Hematopoietic multipotent progenitor cell treated with erythropoietin and hydrocortisone succinate and interleukin-3 and kit ligand, for 15 days (in vitro differentiated cells): ENCODE measurements around the gene NTN1.

ENCODE experiments used
- DNase-seq: peaks from one replicate; pipeline ENCODE4 v3.0.0-alpha.2; 2015; ENCODE audit warnings: low spot score

NTN1 gene

DNA sequence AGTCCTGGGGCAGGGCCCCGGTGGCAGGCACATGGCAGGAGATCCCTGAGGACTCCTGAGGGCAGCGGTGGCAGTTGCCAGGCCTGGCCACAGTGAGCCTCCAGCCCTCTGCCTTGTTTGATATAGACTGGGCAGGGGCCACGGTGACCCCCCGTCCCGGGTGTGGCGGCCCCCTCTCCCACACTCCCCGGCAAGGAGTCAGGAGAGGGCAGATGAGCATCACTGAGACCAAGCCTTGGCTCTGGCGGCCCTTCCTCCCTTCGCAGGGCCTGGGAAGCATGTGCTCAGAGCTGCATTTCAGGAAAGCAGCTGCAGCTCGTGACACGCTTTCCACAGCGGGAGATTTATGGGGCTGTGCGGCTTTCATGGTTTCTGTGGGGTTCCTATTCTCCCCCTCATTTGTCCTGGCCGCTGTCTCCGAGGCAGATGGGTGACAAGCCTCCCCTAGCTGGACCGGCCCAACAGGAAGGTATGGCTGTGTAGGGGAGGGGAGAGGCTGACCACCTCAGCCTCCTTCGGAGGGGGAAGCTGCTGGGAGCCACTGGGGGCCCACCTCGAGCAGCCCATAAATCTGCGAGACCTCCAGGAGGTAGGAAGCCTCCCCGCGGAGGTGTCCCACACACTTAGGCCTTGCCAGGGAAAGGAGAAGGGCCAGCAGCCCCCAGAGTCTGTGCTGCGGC is 211.4 kb downstream of the NTN1 start:
- DNase-seq, result no peak

DNA sequence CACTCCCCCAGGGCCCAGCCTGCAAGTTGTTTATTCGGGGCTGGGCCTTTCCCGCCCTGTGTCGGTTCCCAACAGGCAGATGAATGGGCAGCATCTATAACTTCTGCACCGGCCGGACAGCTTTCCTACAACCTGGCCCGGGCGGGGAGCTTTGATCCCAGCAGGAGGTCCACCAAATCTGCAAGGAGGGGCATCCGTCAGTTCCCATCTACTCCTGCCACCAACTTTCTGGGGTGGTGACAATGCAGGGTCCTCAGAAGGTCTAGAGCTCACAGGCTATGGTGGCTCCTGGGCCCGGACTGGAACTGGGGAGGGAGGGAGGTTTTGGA is 211.9 kb downstream of the NTN1 start:
- DNase-seq, result no peak

DNA sequence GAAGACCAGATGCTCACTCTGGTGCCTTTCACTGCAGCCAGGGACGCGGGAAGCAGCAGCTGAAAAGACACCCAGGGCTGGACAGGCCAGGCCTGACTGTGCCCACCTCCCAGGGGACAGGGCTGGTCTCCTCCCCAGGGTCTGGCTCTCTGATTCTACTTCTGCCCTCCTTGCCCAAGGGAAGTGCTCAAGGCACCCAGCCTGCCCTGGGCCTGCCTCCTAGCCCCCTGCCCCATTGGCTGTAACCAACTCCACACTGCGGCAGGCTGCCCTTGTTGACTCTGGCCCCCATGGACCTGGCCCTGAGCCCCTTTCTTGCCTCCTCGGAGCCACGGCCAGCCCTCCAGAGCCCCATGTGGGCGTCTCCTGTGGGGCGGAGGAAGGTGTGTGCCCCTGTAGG is 212.5 kb downstream of the NTN1 start:
- no peak for DNase-seq

DNA sequence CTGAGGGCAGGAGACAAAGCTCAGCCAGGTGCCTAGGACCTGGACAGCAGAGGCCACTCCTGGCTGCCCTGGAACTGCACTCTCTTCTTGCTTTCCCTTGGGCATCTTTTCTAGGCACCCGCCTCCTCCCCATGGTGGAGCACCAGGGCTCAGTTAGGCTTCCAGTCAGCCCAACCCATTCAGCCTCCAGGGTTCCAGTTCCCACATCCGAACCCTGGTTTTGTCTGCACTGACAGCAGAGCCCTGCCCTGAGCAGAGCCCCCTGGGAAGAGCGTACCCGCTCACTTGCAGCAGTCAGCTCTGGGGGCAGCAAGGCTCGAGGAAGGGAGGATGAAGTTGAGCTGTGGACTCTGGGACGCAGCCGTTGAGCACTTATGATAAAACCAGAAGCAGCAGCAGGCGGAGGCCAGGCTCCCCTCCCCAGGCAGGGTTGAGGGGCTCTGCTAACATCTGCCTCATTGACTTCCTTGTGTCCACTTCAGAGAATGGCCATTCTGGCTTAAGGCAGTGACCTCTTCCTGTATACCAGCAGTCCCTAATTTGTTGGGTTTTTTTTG is 213.2 kb downstream of the NTN1 start:
- DNase-seq, result no peak

DNA sequence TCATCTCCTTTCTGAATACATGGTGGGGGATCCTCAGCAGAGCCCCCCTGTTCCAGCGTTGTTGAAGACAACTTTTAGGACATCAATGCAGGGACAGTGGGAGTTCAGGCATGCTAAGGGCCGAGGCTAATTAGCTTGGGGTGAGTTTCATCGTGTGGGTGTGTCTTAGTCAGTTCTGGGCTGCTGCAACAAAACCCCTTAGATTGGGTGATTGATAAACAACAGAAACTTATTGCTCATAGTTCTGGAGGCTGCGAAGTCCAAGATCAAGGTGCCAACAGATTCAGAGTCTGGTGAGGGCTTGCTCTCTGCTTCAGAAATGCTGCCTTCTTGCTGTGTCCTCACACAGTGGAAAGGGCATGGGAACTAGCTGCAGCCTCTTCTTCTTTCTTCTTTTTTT is 214.0 kb downstream of the NTN1 start:
- no peak for DNase-seq

DNA sequence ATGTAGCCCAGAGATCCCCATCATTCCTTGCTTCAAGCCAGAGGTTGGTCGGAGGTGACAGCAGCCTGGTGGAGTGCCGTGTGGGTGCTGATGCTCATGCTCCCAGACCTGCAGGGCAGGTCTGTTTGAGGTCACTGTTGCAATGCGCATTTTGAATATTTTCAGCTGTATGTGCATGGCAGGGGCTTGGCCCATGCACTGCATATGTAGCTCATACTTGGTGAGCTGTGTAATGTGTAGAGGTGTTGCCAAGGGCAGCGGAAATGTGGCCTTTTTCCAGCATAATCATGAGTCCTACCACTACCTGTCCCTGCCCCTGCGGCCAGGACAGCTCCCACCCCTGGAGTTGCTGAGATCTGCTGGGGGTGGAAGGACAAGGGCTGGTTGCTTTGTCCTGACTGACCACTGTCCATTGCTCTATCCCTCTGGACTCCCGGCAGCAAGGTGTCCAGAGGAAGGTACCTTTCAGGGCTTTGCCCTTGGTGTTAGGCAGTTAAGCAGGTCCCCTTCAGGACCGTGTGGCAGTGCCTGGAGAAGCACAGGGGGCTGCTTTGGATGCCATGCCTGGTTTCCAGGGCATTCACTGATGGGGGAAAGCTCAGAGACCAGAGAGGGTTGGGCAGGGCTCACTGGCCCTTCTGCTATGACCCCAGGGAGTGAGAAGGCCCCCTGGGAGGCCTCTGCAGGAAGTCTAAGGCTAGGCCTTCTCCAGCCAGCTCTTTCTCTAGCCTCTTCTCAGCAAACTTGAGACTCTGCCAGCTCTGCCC is 215.2 kb downstream of the NTN1 start:
- no peak for DNase-seq

DNA sequence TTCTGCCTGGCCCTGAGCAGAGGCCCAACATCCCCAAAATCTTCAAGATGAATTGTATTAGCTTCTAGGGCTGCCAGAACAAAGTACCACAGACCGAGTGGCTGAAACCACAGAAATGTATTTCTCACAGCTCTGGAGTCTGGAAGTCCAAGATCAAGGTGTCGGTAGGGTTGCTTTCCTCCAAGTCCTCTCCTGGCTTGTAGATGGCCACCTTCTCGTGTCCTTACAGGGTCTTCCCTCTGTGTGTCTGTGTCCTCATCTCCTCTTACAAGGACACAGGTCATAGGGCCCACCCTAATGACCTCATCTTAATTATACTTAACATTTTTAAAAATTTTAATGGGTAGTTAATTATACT is 215.7 kb downstream of the NTN1 start:
- DNase-seq, result no peak

DNA sequence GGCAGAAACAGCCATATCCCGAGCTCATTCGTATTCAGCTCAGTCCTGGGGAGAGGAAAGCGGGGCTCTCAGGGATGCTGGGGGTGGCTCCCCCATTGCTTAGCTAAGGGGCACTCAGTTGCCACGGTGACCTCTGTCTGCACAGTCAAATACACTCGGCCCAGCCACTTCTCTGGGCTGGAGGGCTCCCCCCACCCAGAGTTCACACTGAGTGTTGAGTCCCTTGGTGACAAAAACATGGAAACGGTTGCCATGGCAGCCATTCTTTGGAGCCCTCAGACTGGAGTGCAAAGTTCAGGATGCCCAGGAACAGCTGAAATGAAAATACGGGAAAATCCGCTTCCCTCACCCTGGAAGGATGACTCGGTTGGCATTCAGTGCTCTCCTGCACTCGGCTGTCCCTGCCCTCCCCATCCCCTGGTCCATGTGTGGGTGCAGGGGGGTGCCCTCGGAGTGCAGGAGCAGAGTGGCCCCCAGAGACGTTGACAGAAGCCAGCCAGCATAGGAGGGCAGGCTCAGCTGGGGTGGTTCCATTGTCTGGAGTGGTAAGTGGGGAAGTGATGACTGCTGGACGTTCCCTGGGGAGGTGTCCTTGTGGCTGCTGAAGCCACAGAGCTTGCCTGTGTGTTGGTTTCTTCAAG is 216.5 kb downstream of the NTN1 start:
- DNase-seq, result no peak

DNA sequence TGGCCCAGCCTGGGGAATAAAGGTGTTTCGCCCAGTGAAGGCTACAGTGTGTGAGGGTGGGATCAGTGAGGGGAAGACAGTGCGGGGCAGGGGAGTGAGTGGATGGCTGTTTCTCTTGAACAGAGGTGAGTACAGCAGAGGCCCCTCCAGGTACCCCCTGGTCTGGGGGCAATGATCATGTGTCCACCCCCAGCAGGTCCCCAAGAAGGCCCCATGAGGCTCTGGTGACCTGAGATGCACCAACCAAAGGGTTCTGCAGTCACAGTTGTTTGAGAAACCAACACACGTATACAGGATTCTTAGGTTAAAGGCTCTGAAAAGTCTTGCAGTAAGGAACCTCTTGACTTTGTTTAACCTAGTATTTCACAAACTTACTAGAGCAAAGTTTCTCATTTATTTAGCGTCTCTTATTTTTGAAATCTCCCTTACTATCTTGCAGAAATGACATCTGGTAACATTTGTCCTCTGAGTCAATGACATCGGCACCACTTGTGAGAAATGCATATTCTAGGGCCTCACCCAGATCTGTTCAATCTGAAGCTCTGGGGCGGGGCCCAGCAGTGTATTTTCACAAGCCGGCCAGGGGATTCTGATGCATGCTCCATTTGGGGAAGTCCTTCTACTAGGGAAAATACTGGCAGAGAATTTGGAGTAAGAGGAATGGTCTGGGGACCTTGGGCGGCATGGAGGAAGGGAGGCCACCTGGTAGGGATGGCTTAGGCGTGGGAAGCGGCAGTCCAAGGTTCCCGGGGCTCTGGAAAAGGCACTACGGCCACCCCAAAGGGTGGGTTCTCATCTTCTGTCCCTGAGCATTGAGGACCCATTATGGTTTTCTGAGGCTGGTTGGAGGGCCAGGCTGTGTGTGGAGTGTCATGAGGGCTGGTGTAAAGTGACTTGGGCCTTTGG is 217.3 kb downstream of the NTN1 start:
- DNase-seq, result no peak

DNA sequence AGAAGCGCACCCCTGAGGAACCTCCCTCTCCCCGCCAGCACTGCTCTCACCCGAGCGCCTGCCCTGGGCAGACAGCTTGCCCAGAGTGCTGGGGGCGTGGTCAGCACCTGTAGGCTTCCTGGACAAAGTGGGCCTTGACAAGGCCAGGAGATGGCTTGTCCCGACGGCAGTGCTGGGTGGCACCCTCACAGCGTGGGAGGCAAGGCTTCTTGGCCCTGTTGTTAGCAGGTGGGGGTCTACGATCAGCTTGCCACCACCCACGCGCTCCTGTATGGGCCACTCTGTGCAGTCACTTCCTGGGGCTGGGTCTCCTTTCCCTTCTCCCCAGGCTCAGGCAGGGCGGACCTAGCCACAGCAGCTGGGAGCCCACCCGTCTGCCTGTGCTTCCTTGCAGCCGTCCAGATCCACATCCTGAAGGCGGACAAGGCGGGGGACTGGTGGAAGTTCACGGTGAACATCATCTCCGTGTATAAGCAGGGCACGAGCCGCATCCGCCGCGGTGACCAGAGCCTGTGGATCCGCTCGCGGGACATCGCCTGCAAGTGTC is 218.0 kb downstream of the NTN1 start:
- DNase-seq, result no peak

DNA sequence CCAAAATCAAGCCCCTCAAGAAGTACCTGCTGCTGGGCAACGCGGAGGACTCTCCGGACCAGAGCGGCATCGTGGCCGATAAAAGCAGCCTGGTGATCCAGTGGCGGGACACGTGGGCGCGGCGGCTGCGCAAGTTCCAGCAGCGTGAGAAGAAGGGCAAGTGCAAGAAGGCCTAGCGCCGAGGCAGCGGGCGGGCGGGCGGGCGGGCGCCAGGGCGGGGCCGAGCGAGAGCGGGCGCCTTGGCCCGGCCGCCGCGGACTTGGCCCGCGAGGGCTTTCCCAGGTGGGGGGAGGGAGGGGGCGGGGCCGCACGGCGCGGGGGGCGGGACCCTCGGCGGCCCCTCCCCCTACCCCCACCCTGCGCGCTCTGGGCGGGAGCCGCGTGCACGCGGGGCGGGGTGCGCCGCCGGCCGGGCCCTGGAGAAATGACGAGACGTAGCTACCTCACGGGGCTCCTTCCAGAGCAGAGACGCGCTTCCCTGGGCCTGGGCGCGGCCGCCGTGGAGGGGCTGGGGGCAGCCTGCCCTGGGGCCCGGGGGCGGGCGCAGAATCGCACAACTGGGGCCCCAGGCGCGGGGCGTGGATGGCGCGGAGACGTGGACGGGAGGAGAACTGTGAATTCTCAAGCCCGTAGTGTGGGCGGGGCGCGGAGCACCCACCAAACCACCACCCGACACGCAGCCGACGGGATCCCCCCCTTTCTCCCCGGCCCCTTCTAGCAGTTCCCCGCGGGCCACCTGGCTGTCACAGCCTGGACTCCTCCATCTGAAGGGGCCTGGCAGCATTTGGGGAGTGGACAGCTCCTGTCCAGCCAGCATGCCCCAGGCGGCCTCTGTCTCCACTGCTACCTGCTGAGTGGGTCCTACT is 218.7 kb downstream of the NTN1 start:
- DNase-seq, result peak; percentile 71

DNA sequence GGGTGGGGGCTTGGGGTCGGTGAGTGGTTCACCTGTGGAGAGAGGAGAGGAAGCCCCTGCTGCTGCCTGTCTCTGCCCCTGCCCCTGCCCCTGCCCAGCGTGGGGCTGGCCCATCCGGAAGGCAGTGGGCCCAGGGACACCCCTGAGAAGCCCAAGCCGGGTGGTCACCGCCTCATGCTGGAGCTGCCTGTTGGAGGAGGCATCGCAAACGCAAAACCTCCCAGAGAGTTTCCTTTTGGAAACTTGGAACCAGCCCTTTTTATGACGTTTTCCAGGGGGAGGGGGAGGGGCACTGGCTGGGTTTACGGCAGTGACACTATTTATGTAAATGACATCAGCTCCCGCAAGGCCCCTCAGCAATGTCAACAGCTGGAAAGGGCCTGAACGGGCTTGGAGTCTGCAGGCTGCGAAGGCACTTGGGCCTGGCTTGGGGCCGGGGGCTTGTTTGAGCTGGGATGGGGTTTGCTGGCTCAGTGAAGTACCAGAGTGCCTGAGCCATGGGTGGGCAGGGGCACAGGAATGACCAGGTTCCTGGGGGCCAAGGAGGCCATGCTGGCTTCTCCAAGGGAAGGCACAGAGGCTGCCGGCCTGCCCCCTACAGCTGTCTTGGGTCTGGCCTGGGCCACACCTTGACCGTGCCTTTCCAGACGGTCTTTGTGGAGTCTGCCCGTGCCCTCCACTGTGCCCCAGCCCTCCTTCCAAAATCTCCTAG is 219.5 kb downstream of the NTN1 start:
- DNase-seq, result no peak

DNA sequence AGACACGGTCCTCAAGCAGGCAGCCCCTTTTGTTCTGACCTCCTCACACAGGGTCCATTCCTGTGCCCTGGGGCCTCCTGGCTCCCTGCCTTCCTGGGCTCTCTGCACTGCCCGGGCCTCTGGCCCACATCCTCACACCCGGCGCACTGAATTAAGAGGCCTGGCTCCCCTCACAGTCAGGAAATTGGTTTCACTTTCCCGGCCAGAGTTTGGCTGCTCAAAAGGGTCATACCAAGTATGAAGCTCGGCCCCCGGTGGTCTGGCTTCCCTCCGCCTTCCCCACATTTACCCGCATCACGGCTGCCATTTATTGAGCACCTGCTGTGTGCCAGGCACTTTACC is 220.0 kb downstream of the NTN1 start:
- no peak for DNase-seq

DNA sequence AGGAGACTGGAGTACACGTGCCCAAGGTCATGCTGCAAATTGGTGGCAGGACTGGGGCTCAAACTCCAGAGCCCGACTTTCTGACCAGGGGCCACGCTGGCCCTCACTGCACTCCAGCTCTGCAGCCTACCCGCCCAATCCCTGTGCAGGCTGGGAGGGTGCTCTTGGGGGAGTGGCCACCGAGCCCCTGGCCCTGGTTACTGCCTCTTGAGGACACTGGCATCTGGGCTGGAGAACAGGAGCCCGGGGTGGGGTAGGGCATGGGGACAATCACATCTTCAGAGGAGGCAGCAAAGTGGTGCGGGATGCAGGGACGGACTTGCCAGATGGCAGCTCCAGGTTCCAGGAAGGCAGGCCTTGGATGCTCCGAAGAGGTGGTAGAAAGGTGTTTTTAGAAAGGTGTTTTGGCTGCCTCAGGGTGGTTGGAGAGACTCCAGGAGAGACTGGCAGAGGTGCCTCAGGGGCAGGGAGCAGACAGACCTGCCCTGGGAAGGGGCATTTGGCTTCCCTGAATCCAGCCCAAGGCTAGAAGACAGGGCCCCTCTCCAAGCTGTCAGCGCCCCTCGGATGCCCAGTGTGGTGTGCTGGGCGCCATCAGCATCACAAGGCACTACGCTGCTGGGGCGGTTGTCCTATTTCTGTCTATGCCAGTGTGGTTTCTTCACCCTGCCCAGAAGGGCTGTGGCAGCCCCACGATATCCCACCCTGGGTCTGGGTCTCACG is 220.6 kb downstream of the NTN1 start:
- no peak for DNase-seq

DNA sequence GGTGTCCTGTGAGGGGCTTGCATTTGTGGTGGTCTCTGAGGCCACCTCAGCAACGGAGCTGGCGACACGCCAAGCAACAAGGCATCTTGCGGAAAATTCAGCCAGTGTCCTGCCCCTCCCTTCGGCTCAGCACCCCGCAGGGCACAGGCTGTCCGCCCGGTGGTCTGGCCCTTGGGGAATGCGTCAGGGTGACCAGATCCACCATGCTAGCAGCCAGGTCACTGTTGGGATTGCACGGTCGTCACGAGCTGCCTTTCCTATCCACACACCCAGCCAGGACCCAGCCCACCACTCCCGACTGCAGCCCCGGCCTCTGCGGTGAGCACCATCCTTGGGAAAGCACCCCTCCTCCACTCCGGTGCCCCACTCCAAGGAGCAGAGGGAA is 221.2 kb downstream of the NTN1 start:
- no peak for DNase-seq

DNA sequence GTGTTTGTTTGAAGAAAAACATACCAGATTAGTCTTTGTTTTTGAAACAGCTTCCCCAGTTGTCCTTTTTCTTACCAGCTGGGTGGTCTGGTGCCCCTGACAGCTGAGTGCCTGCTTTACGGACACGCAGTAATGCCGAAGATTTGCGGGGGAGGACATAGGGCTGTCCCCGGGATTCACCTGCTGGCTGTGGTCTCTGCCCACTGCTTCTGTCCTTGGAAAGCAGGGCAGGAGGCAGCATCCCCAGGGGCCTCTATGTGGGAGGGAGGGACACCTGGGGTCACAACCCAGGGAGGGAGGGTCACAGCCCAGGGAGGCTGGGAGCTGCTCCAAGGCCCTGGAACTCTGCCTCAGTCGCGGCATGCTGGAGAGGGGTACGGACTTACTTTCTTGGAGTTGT is 221.7 kb downstream of the NTN1 start:
- no peak for DNase-seq

DNA sequence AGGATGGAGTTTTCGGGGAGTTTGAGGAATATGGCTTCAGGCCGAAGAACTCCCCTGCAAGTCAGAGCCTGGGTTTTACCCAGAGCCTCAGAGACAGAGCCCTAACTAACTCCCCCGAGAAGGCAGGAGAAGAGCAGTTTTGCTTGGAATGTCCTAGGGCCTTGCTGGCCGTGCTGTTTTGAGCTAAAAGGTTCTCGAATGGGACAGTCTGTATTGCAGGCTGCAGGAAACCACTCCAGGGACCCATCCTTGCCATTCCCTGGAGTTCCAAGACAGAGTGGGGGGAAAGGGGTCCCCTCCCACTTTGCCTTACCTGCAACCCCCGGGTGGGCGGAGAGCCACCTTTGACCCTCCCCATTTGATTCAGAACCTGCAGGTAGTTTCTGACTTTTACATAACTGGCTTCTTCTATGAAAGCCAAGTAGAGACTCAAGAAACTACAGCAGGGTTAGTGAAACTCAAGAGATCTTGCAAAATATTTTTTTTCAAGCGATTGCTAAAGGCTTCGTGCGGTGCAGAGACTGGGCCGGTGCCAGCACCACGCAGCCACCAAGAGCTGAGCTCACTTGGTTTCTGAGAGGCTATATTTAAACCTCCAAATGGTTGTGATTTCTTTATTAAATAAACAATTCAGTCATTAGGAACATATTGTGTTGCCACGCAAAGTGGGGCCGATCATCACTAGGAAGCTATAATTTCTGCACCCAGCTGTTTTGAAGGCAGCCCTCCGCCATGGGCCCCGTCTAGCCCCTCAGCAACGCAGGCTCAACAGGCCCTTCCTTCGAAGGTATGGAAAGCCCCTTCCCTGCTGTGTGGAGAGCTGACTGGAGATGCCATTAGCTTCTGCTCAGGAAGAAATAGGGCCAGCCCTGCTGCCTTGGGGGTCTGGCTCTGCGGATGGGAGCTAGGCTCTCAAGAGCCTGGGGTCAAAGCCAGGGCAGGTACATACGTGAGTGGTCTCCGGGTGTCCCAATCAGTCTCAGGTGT is 223.0 kb downstream of the NTN1 start:
- DNase-seq, result no peak

DNA sequence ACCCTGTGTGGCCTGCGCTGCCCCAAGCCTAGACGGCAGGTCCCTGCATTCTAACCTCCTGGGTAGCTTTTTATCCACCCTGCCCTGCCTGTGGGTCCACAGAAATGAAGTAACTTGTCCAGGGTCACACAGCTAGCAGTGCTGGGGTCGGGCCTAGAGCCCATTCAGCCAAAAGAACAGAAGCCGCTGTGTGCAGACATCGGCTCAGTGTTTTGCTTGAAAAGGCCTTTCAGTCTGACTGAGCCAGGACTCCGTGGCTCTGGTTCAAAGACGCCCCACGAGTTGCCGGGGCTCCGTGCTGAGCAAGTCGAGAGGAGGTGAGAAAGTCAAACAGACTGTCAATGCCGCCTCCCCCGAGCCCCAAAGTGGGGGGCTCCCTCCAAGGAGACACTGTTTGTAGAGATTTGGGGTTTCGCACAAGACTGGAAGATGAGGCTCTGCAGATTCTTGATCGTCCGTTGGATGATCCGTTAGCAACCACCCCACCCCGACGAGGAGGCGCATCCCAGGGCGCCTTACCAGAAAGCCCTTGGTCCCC is 226.2 kb downstream of the NTN1 start:
- no peak for DNase-seq
